HEK293 (cell line): ENCODE measurements around the gene NDUFB10.

Source experiments
- FEZF1 ChIP-seq: fragments of 450-650 bp; formaldehyde crosslinking; IDR thresholded peaks from 2 replicates; pipeline ENCODE4 v1.5.1; 2016; ENCODE audit warnings: missing biosample characterization, missing genetic modification characterization
- SCRT2 ChIP-seq: fragments of 450-650 bp; formaldehyde crosslinking; IDR thresholded peaks from 2 replicates; pipeline ENCODE4 v1.5.1; 2016; ENCODE audit warnings: missing biosample characterization, missing genetic modification characterization
- ZBTB7A ChIP-seq: fragments of 450-650 bp; formaldehyde crosslinking; IDR thresholded peaks from 2 replicates; pipeline ENCODE4 v1.5.1; 2016; ENCODE audit warnings: low read depth, missing biosample characterization, missing genetic modification characterization
- ZFP3 ChIP-seq: fragments of 450-650 bp; formaldehyde crosslinking; IDR thresholded peaks from 2 replicates; pipeline ENCODE4 v1.5.1; 2016; ENCODE audit warnings: low read depth, missing biosample characterization, missing genetic modification characterization
- ZNF24 ChIP-seq: fragments of 450-650 bp; formaldehyde crosslinking; IDR thresholded peaks from 2 replicates; pipeline ENCODE4 v1.5.1; 2016; ENCODE audit warnings: missing biosample characterization, missing genetic modification characterization
- ZNF510 ChIP-seq: fragments of 450-650 bp; formaldehyde crosslinking; IDR thresholded peaks from 2 replicates; pipeline ENCODE4 v1.5.1; 2018; ENCODE audit warnings: mild to moderate bottlenecking, missing genetic modification characterization, missing biosample characterization; ENCODE audit not compliant: insufficient replicate concordance
- ZNF548 ChIP-seq: fragments of 450-650 bp; formaldehyde crosslinking; IDR thresholded peaks from 2 replicates; pipeline ENCODE4 v1.5.1; 2016; ENCODE audit warnings: missing biosample characterization, missing genetic modification characterization
- ZNF585B ChIP-seq: fragments of 450-650 bp; formaldehyde crosslinking; IDR thresholded peaks from 2 replicates; pipeline ENCODE4 v1.5.1; 2016; ENCODE audit warnings: missing biosample characterization, missing genetic modification characterization
- TF ChIP-seq, protein P1 (sequence below): fragments of 450-650 bp; formaldehyde crosslinking; IDR thresholded peaks from 2 replicates; pipeline ENCODE4 v1.5.1; 2016; ENCODE audit warnings: missing biosample characterization, missing genetic modification characterization
- TF ChIP-seq, protein P2 (sequence below): fragments of 450-650 bp; formaldehyde crosslinking; IDR thresholded peaks from 2 replicates; pipeline ENCODE4 v1.5.1; 2016; ENCODE audit warnings: missing biosample characterization, missing genetic modification characterization, low read depth
- TF ChIP-seq, protein P3 (sequence below): fragments of 450-650 bp; formaldehyde crosslinking; conservative IDR thresholded peaks from 2 replicates; pipeline ENCODE4 v1.5.1; 2016; ENCODE audit warnings: low read depth, missing biosample characterization, missing genetic modification characterization
- TF ChIP-seq, protein P4 (sequence below): sonication (generic); formaldehyde crosslinking; IDR thresholded peaks from 2 replicates; pipeline ENCODE4 v1.8.1; 2022; ENCODE audit warnings: mild to moderate bottlenecking, moderate library complexity, missing genetic modification reagents
- TF ChIP-seq, protein P5 (sequence below): fragments of 450-650 bp; formaldehyde crosslinking; IDR thresholded peaks from 2 replicates; pipeline ENCODE4 v1.5.1; 2017; ENCODE audit warnings: missing biosample characterization, missing genetic modification characterization

DNA sequence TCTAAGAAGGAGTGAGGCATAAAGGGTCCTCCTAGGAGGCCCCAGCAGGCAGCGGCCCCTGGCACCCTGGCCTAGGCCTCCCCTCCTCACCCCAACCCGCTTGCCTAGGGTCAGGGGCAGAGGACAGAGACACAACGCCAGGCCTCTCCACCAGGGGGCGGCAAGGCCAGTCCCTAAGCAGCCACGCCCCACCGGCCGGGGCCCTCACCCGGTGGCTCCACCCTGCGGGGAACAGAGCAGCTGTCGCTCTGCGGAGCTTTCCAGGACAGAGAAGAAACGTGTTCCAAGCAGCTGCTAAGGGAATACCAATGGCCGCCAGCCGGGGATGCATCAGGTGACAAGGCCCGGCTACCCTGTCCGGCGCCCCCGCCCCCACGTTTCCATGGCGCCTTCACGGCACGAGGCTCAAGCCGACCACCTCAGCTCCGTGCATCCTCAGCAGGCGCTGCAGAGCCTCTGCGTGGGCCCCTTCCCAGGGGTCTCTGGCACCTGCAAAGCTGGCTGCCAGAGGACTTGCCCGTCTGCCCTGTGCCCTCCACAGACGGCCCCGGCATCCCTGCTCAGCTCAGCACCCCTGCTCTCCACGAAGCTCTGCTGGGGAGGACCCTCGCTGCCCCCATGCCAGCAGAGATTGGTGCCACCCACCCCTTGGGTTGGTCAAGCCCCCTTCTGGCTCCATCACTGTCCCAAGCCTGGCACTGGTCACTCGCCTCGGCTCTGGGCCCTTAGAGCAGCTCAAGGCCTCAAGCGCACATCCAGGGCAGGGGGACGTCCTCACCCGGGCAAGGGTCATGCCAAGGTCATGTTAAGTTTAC lies 44.7 kb downstream of the NDUFB10 start:
- 0 out of 2 replicates have a peak, but pooled peaks have one; percentile 43 for TF ChIP-seq ZNF24 (tag by site-specific recombination)
- TF ChIP-seq, protein P1, sequence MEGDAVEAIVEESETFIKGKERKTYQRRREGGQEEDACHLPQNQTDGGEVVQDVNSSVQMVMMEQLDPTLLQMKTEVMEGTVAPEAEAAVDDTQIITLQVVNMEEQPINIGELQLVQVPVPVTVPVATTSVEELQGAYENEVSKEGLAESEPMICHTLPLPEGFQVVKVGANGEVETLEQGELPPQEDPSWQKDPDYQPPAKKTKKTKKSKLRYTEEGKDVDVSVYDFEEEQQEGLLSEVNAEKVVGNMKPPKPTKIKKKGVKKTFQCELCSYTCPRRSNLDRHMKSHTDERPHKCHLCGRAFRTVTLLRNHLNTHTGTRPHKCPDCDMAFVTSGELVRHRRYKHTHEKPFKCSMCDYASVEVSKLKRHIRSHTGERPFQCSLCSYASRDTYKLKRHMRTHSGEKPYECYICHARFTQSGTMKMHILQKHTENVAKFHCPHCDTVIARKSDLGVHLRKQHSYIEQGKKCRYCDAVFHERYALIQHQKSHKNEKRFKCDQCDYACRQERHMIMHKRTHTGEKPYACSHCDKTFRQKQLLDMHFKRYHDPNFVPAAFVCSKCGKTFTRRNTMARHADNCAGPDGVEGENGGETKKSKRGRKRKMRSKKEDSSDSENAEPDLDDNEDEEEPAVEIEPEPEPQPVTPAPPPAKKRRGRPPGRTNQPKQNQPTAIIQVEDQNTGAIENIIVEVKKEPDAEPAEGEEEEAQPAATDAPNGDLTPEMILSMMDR (tag by site-specific recombination): peak; percentile 99
- TF ChIP-seq ZFP3 (tag by site-specific recombination): no peak
- TF ChIP-seq, protein P2, sequence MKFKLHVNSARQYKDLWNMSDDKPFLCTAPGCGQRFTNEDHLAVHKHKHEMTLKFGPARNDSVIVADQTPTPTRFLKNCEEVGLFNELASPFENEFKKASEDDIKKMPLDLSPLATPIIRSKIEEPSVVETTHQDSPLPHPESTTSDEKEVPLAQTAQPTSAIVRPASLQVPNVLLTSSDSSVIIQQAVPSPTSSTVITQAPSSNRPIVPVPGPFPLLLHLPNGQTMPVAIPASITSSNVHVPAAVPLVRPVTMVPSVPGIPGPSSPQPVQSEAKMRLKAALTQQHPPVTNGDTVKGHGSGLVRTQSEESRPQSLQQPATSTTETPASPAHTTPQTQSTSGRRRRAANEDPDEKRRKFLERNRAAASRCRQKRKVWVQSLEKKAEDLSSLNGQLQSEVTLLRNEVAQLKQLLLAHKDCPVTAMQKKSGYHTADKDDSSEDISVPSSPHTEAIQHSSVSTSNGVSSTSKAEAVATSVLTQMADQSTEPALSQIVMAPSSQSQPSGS (tag by site-specific recombination): no peak
- TF ChIP-seq ZNF585B (tag by site-specific recombination): no peak
- TF ChIP-seq, protein P3, sequence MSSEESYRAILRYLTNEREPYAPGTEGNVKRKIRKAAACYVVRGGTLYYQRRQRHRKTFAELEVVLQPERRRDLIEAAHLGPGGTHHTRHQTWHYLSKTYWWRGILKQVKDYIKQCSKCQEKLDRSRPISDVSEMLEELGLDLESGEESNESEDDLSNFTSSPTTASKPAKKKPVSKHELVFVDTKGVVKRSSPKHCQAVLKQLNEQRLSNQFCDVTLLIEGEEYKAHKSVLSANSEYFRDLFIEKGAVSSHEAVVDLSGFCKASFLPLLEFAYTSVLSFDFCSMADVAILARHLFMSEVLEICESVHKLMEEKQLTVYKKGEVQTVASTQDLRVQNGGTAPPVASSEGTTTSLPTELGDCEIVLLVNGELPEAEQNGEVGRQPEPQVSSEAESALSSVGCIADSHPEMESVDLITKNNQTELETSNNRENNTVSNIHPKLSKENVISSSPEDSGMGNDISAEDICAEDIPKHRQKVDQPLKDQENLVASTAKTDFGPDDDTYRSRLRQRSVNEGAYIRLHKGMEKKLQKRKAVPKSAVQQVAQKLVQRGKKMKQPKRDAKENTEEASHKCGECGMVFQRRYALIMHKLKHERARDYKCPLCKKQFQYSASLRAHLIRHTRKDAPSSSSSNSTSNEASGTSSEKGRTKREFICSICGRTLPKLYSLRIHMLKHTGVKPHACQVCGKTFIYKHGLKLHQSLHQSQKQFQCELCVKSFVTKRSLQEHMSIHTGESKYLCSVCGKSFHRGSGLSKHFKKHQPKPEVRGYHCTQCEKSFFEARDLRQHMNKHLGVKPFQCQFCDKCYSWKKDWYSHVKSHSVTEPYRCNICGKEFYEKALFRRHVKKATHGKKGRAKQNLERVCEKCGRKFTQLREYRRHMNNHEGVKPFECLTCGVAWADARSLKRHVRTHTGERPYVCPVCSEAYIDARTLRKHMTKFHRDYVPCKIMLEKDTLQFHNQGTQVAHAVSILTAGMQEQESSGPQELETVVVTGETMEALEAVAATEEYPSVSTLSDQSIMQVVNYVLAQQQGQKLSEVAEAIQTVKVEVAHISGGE (tag by site-specific recombination): peak; percentile 33; the same call in 1 of the 2 replicates
- TF ChIP-seq SCRT2 (tag by site-specific recombination): peak; percentile 93
- TF ChIP-seq, protein P4, sequence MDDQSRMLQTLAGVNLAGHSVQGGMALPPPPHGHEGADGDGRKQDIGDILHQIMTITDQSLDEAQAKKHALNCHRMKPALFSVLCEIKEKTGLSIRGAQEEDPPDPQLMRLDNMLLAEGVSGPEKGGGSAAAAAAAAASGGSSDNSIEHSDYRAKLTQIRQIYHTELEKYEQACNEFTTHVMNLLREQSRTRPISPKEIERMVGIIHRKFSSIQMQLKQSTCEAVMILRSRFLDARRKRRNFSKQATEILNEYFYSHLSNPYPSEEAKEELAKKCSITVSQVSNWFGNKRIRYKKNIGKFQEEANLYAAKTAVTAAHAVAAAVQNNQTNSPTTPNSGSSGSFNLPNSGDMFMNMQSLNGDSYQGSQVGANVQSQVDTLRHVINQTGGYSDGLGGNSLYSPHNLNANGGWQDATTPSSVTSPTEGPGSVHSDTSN: 0 out of 2 replicates have a peak, but pooled peaks have one; percentile 52
- no peak for TF ChIP-seq ZNF510
- TF ChIP-seq, protein P5, sequence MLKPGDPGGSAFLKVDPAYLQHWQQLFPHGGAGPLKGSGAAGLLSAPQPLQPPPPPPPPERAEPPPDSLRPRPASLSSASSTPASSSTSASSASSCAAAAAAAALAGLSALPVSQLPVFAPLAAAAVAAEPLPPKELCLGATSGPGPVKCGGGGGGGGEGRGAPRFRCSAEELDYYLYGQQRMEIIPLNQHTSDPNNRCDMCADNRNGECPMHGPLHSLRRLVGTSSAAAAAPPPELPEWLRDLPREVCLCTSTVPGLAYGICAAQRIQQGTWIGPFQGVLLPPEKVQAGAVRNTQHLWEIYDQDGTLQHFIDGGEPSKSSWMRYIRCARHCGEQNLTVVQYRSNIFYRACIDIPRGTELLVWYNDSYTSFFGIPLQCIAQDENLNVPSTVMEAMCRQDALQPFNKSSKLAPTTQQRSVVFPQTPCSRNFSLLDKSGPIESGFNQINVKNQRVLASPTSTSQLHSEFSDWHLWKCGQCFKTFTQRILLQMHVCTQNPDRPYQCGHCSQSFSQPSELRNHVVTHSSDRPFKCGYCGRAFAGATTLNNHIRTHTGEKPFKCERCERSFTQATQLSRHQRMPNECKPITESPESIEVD (tag by site-specific recombination): no peak
- TF ChIP-seq ZNF548: no peak
- TF ChIP-seq FEZF1: no peak
- TF ChIP-seq ZBTB7A (tag by site-specific recombination): no peak
